GM12801 (cell line): ENCODE data around the gene SLC41A3.

ENCODE experiments used
- TF ChIP-seq, protein P1 (sequence below): IDR thresholded peaks from one replicate; pipeline ENCODE4 v1.5.1; 2011; ENCODE audit warnings: control low read depth; ENCODE audit not compliant: insufficient read length; ENCODE audit errors: extremely low read depth

SLC41A3 gene

DNA sequence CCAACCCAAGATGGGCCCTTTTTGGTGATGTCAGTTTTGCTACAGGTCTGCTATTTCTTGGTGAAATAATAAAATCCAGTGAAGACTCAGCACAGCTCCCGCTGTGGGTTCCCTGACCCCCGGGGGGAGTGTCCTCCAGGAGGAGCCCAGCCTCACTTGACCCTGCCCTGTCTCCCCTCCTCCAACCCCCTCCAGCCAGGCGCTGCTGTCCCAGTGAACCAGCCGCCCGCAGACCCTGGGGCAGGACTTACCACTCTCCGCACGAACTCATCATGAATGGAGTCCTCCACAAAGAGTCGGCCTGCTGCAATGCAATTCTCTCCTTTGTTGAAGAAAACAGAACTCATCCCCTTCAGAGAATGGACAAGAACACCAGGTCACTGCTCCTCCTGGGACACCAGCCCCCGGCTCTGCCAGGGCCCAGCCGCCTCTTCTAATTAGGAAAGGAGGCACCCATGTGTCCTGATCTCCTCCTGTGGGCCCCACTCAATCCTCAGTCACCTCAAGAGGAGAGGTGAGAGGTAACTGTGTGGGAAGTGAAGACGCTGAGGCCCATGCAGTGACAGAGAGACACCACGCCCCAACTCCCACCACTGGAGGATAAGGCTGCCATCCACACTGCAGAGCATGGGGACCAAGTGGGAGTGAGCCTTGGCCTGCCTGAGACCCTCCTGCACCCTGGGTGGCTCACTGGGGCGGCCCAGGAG is 28.8 kb upstream of the SLC41A3 start:
- TF ChIP-seq, protein P1, sequence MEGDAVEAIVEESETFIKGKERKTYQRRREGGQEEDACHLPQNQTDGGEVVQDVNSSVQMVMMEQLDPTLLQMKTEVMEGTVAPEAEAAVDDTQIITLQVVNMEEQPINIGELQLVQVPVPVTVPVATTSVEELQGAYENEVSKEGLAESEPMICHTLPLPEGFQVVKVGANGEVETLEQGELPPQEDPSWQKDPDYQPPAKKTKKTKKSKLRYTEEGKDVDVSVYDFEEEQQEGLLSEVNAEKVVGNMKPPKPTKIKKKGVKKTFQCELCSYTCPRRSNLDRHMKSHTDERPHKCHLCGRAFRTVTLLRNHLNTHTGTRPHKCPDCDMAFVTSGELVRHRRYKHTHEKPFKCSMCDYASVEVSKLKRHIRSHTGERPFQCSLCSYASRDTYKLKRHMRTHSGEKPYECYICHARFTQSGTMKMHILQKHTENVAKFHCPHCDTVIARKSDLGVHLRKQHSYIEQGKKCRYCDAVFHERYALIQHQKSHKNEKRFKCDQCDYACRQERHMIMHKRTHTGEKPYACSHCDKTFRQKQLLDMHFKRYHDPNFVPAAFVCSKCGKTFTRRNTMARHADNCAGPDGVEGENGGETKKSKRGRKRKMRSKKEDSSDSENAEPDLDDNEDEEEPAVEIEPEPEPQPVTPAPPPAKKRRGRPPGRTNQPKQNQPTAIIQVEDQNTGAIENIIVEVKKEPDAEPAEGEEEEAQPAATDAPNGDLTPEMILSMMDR = no peak

DNA sequence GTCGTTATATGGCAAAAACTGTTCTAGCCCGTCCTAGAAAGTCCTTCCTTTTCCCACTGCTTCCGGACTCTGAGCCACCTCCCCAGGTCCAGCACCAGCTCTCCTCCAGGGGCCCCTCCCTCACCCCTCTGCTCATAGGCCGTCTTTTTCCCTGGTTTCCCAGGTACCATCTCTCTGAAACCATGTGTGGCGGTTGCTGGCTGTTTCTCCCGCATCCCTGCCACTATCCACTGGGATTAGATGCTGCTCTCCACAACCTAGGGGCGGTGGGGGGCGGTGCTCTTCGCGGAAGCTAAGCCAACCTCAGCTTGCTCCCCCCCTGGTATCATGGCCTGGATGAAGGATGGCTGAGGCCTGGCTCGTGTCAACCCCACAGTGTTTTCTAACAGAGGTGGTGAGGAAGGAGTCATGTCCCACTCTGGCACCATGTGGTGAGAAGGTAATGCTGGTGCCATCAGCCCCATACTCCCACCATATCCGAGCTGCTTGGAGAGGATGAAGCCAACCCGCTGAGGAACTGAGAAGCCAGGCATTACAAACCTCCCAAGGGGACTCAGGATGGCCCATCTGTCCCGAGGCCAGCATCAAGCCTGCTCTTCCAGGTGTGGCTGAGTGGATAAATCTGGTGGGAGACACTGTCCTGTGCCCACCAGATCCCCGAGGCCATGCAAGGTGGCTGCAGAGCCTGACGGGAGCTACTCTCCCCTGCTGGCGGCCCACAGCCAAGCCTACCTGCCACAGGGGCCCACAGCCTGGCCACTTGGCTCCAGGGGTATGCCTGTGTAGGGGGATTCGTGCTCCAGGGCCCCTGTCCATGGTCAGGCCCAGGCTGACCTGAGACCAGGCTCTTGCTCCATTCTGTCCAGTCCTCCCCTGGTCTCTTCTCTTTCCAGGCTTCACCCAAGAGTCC is 27.9 kb upstream of the SLC41A3 start:
- TF ChIP-seq, protein P1 = no peak

DNA sequence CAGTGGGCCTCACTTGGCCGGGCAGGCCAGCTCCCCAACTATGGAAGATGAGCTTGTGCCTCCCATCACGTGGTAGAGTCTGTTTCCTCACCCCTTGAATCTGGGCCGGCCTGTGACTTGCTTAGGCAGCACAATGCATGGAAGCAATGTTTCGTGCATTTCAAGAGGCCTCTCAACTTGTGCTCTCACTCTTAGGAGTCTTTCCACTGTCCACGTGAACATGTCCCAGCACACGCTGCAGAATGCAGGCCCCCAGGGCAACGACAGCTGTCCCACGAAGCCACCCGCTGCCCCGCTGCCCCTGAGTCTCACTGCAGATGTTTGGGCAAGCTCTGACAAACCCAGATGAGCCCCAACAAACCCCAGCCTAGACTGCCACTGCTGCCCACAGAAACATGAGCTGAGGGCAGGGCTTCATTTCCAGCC is 27.2 kb upstream of the SLC41A3 start:
- TF ChIP-seq, protein P1 = no peak

DNA sequence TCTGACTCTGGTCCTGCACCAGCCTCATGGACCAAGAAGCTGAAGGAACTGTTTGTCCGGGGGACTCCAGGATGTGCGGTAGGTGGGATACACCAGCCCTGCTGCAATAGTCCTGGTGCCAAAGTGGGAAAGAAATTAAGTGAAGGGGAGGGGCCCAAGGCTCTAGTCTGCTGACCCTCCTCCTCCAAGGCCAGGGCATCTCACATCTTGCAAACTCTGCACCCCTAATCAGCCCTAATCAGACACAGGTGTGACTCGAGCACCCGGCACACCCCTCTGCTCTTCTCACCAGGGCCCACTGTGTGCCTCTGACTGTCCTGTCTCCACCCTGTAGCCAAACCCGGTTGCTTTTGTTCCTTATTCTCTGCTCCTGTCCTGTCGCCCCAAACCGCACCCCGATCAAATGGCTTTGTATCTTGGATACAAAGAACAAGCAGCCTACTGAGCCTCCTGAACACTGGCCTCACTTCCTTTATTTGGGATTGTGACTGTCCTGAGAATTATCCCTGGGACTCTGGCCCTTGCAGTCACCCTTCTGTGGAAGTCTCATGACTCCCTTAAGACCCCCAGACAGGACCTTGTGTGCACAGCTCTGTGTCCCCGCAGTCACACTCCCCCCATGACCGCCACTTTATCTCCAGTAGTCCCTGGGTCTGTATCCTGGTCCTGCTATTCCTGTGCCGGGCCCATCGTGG is 26.7 kb upstream of the SLC41A3 start:
- TF ChIP-seq, protein P1 = no peak

DNA sequence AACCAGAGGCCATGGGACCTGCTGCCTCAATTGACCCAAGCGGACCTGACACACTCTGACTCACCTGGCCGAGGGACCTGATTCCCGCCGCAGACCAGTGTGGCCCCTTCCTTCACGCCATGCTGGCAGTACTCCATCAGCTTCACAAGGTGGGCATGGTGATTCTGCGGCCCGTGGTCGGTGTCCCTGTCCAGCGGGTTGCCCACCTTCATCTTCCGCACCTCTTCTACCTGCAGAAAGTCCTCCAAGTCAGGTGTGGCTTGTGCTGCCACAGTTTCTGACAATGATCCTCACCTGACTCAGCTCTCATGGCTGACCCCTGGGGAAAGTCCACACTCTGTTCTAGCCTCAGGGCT is 25.9 kb upstream of the SLC41A3 start:
- TF ChIP-seq, protein P1 = no peak

DNA sequence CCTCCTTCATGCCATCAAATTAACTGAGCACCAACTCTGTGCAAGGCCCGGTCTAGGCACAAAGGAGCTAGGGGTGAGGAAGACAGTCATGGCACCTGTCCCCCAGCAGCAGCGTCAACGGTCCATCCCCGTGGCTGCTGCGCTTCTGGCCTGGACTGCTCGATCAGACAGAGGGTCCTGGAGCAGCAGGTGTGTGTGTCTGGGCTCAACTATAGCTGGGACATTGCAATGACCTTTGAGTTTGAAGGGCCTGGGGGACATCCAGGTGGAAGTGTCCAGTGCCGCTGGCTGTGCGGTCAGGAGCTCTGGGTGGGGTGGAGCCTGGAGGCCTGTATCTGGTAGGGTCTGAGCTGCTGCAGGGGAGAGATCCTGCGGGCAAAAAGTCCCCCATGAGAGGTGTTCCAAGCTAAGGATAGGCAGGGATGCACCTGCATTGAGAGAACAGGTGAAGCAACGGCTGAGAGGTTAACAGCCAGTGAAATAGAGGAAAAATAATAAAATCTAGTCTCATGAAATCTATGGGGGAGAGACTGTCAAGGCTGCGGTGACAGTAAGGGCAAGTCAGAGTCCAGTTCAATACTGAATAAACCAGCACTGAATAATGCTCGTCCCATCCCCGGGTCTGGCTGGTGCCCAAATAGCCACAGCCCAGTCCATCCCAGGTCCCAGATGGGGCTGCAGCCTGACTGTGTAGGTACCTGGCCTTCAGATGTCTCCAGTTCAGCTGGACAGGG is 25.4 kb upstream of the SLC41A3 start:
- TF ChIP-seq, protein P1 = no peak

DNA sequence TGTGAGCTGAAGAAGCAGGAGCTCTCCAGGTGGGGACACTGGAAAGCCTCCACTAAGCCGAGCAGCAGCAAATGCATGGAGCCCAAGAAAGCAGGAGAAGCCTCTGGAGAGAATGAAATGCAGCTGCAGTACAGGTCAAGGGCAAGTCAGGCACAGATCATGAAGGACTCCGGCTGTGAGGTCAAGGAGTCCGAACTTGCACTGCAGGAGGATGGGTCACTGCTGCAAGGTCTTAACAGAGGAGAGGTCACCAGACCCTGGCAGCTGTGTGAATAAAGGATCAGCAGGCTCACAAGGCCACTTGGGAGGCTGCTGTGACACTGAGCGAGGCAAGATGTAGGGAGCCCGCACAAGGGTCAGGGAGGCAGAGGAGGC is 24.7 kb upstream of the SLC41A3 start:
- TF ChIP-seq, protein P1 = no peak
